Neural progenitor cell (in vitro differentiated cells): ENCODE results near the gene FBXO4.

ENCODE experiments used
- CTCF ChIP-seq: fragments of 200-600 bp; sonication (generic); IDR thresholded peaks from 2 replicates; pipeline ENCODE4 v1.5.1; 2017; ENCODE audit warnings: antibody characterized with exemption, mild to moderate bottlenecking
- EZH2 ChIP-seq: fragments of 200-600 bp; sonication (generic); IDR thresholded peaks from 2 replicates; pipeline ENCODE4 v1.6.1; 2017; ENCODE audit warnings: antibody characterized with exemption, mild to moderate bottlenecking, moderate library complexity

GRCh38 chr5:41921874-41922273 lies 3.2 kb upstream of the FBXO4 start:
- TF ChIP-seq CTCF = no peak
- TF ChIP-seq EZH2 = no peak
